Epithelial cell of esophagus (primary cell): ENCODE measurements around the gene EVL.

Source experiments
- DNase-seq: peaks from one replicate; pipeline ENCODE4 v3.0.0; 2010; ENCODE audit warnings: low read depth
- H3K4me3 ChIP-seq: 2 replicates; pipeline ENCODE4 v1.5.1; 2011; ENCODE audit warnings: mild to moderate bottlenecking, low read length, control low read depth
- CTCF ChIP-seq: IDR thresholded peaks from 2 replicates; pipeline ENCODE4 v1.5.1; 2011; ENCODE audit warnings: low read depth, mild to moderate bottlenecking, low read length, control low read depth, inconsistent platforms; ENCODE audit not compliant: insufficient read depth; ENCODE audit errors: missing control alignments

The EVL gene

GRCh38 chr14:100115236-100115635 is 50.0 kb downstream of the EVL start:
- no peak for TF ChIP-seq CTCF
- no peak for DNase-seq
- no peak overlapping the region for H3K4me3 ChIP-seq

DNA sequence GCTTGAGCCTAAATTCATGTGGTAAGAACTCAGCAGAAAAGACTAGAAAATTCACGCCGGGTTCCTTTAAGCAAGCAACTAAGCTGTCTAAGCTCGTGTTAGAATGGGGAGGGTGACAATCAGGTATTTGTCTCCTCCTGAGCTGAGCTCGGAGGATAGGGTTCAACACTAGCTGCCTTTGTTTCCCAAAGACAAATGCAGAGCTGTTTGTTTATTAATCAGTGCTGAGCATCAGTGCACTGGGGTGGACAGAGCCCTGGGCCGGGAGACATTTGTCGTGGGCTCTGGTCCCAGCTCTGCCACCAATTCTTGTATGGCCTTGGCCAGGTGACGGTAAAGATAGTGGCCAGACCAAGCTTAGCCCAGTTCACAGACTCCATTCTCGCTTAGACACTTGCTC is 50.5 kb downstream of the EVL start:
- no peak overlapping the region for H3K4me3 ChIP-seq
- no peak for TF ChIP-seq CTCF
- no peak for DNase-seq

- no peak overlapping the region for H3K4me3 ChIP-seq
- no peak for DNase-seq
- no peak for TF ChIP-seq CTCF
Measured at GRCh38 chr14:100116134-100116533, 50.9 kb downstream of the EVL start.

DNA sequence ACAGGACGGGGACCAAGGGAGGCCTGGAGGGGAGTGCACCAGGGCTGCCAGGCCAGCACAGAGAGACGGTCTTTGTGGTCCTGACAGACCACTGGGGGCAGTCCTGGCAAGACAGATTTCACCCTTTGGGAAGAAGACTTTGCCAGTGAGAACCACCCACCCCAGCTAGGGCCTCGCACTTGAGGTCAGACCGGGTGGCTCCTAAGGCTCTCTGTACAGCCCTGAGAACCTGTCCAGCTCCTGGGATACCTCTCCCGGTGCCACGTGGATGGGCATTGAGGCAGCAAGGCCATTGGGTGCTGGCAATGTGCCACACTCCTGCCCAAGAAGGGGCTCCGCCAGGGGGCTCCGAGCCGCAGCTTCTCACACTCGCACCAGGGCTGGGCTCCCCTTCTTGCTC is 51.8 kb downstream of the EVL start:
- H3K4me3 ChIP-seq, result no peak overlapping the region
- DNase-seq, result no peak
- no peak for TF ChIP-seq CTCF

GRCh38 chr14:100117633-100118395 is 52.6 kb downstream of the EVL start:
- H3K4me3 ChIP-seq, result no peak overlapping the region
- TF ChIP-seq CTCF, result no peak
- no peak for DNase-seq

DNA sequence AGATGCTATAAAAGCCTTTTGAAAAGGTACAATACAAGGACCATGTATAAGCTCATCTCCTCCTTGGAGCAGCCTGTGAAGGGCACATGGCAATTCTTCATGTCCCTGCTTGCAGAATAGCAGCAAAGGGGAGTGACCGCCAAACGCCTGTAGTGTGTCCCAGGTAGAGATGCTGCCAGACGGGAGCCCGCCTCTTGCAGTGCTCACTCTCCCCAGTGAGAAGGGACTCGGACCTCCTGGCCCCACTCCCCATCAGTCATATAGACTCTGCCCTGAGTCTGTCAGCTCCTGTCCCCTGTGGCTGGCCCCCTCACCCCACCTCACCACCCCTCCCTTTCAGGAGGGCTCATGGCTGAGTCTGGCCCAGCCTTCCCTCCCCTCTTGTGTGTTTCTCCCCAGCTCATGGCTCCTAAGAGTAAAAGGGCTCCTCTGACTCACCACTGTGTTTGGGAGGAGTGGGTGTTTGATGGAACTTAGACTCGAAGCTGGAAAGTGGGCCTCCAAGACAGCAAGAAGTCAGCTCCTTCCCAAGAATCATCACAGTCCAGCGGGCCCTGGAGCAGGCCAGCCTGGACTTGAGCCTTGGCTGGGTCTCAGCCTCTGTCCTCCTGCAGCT is 53.3 kb downstream of the EVL start:
- no peak for TF ChIP-seq CTCF
- no peak overlapping the region for H3K4me3 ChIP-seq
- DNase-seq, result no peak

GRCh38 chr14:100119251-100119650 is 54.0 kb downstream of the EVL start:
- H3K4me3 ChIP-seq, result no peak overlapping the region
- TF ChIP-seq CTCF, result no peak
- no peak for DNase-seq
